Lower leg skin (tissue), 3 donors: ENCODE results near the gene TMEM44.

Experiments used
- POLR2A ChIP-seq, 2 donors: fragments of 450-650 bp; IDR thresholded peaks; one replicate each; pipeline ENCODE4 v1.6.1; 2016 to 2017; ENCODE audit warnings: antibody characterized with exemption in 2 of 2, mild to moderate bottlenecking in 1 of 2, moderate library complexity in 1 of 2
- TF ChIP-seq, protein P1 (sequence below), 3 donors: fragments of 450-650 bp; IDR thresholded peaks; one replicate each; pipeline ENCODE4 v1.5.1; 2016; ENCODE audit warnings: antibody characterized with exemption in 3 of 3, mild to moderate bottlenecking in 3 of 3, moderate library complexity in 2 of 3

GRCh38 chr3:194607592-194608389, 25.4 kb downstream of the TMEM44 start:
- TF ChIP-seq, protein P1, sequence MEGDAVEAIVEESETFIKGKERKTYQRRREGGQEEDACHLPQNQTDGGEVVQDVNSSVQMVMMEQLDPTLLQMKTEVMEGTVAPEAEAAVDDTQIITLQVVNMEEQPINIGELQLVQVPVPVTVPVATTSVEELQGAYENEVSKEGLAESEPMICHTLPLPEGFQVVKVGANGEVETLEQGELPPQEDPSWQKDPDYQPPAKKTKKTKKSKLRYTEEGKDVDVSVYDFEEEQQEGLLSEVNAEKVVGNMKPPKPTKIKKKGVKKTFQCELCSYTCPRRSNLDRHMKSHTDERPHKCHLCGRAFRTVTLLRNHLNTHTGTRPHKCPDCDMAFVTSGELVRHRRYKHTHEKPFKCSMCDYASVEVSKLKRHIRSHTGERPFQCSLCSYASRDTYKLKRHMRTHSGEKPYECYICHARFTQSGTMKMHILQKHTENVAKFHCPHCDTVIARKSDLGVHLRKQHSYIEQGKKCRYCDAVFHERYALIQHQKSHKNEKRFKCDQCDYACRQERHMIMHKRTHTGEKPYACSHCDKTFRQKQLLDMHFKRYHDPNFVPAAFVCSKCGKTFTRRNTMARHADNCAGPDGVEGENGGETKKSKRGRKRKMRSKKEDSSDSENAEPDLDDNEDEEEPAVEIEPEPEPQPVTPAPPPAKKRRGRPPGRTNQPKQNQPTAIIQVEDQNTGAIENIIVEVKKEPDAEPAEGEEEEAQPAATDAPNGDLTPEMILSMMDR (IDR thresholded peaks at IDR 0.05): no peak
- TF ChIP-seq POLR2A (IDR thresholded peaks at IDR 0.05): no peak
